GM19025 (cell line): ENCODE measurements around the gene VANGL2.

Experiments used
- ATAC-seq: cut with Tn5 transposase; IDR thresholded peaks from one replicate; pipeline ENCODE4 v1.9.1; 2021; ENCODE audit warnings: mild to moderate bottlenecking, low read depth, moderate library complexity; ENCODE audit not compliant: unreplicated experiment

The VANGL2 gene

GRCh38 chr1:160454371-160455152, 54.2 kb downstream of the VANGL2 start:
- no peak for ATAC-seq

DNA sequence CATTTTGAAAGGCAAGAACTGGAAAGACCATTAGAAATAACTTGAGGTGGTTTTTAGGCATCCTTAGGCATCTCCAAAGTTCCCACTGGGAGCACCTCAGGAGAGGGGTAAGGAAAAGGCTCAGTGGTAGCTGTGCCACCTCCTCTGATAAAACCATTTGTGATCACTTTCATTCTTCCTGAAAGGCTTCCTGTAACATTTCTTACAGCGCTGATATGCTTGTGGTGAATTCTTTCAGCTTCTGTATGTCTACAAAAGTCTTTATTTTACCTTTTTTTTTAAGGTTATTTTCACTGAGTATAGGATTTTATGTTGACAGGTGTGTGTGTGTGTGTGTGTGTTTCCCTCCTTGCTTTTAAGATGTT, 54.8 kb downstream of the VANGL2 start:
- ATAC-seq = no peak

DNA sequence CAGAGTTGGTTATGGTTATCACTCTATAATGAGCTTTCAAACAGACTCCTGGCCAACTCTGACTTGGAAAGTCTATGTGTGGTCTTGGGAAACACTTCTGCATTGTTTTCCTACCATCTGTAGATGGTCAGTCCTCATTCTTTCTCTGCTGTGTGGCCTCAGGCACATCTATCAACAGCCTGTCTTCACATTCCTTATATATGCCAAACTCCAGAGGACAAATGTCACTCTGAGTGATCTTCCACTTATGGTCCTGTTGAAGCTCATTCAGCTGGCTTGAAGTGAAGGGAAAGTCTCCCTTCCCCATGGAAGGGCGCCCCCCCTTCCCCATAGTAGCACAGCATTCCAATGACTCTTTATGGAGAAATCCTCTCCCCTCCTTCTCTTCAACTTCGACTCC, 58.7 kb downstream of the VANGL2 start:
- ATAC-seq = no peak

- ATAC-seq = no peak
Observed at GRCh38 chr1:160459687-160460086, 59.3 kb downstream of the VANGL2 start.

DNA sequence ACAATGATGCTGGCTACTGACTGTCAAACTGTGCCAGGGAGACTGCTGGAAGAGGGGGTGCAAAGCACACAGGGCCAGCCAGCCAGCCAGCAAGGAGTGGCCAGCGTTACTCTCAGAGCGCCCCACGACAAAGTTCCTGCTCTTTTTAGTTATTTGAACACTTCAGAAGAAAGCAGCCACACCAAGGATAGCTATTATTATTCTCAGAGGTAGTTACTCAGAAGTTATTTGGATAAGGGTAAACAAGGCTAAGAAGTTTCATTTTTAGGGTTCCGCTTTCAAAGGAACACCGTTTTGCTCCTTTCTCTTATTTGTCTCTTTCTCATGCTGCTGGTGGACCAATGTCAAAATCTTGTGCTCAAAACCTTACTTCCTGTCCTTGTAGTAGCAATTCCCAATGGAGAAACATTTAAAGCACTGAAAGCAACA, 59.9 kb downstream of the VANGL2 start:
- no peak for ATAC-seq

GRCh38 chr1:160460683-160461287, 60.4 kb downstream of the VANGL2 start:
- ATAC-seq = no peak

GRCh38 chr1:160465123-160465522, 64.8 kb downstream of the VANGL2 start:
- ATAC-seq = no peak

- no peak for ATAC-seq
Observed at GRCh38 chr1:160466961-160467360, 66.6 kb downstream of the VANGL2 start.

DNA sequence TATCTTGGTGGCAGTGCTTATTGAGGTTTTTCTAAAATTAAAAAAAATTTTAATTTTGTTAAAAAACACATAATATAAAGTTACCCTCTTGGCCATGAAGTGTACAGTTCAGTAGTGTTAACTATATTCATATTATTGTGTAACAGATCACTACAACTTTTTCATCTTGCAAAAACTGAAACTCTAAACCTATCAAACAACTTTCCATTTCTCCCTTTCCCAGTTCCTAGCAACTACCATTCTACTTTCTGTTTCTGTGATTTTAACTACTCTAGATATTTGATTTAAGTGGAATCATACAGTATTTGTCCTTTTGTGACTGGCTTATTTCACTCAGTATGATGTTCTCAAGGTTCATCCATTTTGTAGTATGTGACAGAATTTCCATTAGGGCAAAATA, 67.2 kb downstream of the VANGL2 start:
- no peak for ATAC-seq

DNA sequence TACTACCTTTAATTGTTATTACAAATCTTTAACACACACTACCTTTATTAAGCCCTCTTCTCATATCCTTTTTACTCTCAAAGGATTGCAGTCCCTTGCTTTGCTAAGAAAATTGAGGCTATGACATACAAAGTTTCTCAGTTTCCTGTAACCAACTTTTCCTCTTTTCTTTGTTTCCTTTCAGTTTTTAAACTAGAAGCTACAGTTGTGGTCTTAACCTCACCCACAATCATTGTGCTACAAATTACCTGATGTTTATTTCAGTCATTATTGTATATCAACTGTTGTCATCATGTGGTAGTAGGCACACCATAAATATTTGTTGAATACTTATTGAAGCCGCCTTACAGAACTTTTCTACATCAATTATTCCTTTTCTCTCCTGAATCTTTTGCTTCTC, 70.9 kb downstream of the VANGL2 start:
- ATAC-seq = no peak

DNA sequence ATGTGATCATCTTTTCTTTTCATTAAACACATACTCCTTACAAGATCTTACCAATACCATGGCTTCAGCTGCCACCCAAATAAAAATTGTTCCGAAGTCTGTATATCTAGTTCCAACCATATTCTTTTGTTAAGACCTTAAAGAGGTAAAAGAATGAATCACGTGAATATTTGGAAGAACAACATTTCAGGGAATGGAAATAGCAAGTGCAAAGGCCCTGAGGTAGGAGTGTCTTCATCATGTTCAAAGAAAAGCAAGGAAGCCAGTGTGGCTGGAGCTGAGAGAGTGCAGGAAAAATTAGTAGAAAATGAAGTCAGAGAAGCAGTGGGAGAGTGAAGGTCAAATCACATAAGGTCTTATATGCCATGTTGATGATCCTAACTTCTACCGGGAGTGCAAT, 71.7 kb downstream of the VANGL2 start:
- no peak for ATAC-seq

DNA sequence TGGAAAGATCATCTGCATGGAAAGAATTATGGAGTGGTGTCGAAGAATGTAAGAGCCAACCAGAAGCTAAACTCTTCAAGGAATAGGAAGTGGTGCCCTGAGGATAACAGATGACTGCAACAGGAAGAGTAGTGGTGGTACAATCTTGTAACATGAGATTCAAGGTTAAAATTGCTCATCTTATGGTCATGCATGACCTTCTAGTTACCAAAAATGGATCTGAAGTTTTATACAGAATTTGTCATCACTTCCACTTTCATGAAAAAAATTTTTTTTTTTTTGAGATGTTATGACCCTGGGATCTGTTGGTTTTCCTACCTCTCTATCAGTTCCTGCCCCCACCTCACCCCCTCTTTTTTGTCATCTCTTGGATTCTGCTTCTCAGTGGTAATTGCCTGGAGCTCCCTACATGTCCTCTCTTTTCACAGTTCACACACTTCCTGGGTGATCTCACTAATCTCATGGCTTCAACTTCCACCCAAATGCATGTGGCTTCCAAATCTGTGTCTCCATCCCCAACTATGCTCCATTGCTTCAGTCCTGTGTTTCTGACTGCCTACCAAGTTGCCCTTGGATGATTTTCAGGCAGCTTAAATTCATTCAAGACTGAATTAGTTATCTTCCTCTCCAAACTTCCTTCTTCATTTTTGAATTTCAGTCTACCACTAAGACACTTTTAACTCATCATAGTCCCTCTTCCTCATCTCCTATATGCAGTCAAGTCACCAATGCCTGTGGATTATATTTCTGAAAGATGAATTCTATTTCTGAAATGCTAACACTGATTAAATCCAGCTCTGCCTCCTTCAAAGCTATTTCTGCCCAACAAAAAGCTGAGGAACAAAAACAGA, 74.3 kb downstream of the VANGL2 start:
- no peak for ATAC-seq
